K562 (cell line): ENCODE data around the gene MTERF4. TPM values are rescaled to one million over a fixed set of nuclear protein-coding genes. Genes with fewer than 3 reads are reported as not detected.

Experiments
- ADNP ChIP-seq: fragments of 200-800 bp; sonication (Bioruptor generic); IDR thresholded peaks from 2 replicates; pipeline ENCODE4 v1.6.1; 2016; ENCODE audit warnings: missing genetic modification characterization, missing compliant biosample characterization
- CHD4 ChIP-seq: fragments of 200-600 bp; sonication (generic); IDR thresholded peaks from 3 replicates; pipeline ENCODE4 v1.6.1; 2012; ENCODE audit warnings: low read depth, mild to moderate bottlenecking, mixed read lengths, low read length, inconsistent platforms; ENCODE audit not compliant: insufficient read depth, insufficient replicate concordance, poor library complexity, severe bottlenecking
- EHMT2 ChIP-seq: fragments of 450-650 bp; IDR thresholded peaks from 2 replicates; pipeline ENCODE4 v1.6.1; 2018; ENCODE audit warnings: antibody characterized with exemption
- FOXJ3 ChIP-seq: sonication (generic); formaldehyde crosslinking; IDR thresholded peaks from 2 replicates; pipeline ENCODE4 v1.4.0; 2020; ENCODE audit warnings: mild to moderate bottlenecking, missing genetic modification reagents
- GATAD2A ChIP-seq: fragments of 450-650 bp; IDR thresholded peaks from 2 replicates; pipeline ENCODE4 v1.6.1; 2017
- GTF3C2 ChIP-seq: IDR thresholded peaks from 3 replicates; pipeline ENCODE4 v1.6.1; 2011; ENCODE audit warnings: borderline replicate concordance, mild to moderate bottlenecking, moderate library complexity; ENCODE audit not compliant: insufficient read length; ENCODE audit errors: extremely low read depth
- KDM2B ChIP-seq: fragments of 250-450 bp; sonication (Bioruptor Pico); IDR thresholded peaks from 2 replicates; pipeline ENCODE4 v1.8.0; 2021; ENCODE audit warnings: mild to moderate bottlenecking, moderate library complexity
- MAZ ChIP-seq, 2 experiments: fragments of 450-650 bp in 1 of 2; sonication (generic) in 1 of 2; formaldehyde crosslinking; IDR thresholded peaks in 1 of 2; conservative IDR thresholded peaks in 1 of 2; 2 replicates each; pipeline versions ENCODE4 v1.4.0 to v1.5.0; 2020; ENCODE audit warnings: mild to moderate bottlenecking in 1 of 2, missing genetic modification reagents in 1 of 2
- MED1 ChIP-seq: sonication (generic); formaldehyde crosslinking; IDR thresholded peaks from 2 replicates; pipeline ENCODE4 v1.8.1; 2023; ENCODE audit warnings: missing genetic modification reagents, borderline replicate concordance
- MIER1 ChIP-seq: fragments of 450-650 bp; IDR thresholded peaks from 2 replicates; pipeline ENCODE4 v1.6.1; 2016; ENCODE audit warnings: antibody characterized with exemption, mild to moderate bottlenecking, low read depth
- NR1H2 ChIP-seq: sonication (generic); formaldehyde crosslinking; IDR thresholded peaks from 2 replicates; pipeline ENCODE4 v1.4.0; 2020; ENCODE audit warnings: mild to moderate bottlenecking, missing genetic modification reagents
- POLR2AphosphoS5 ChIP-seq: IDR thresholded peaks from 2 replicates; pipeline ENCODE4 v1.6.1; 2011; ENCODE audit warnings: mild to moderate bottlenecking, low read depth, low read length, moderate library complexity; ENCODE audit not compliant: control insufficient read depth, insufficient read depth
- PRMT5 ChIP-seq: sonication (generic); formaldehyde crosslinking; IDR thresholded peaks from 2 replicates; pipeline ENCODE4 v1.5.0; 2020; ENCODE audit warnings: missing genetic modification reagents
- SIRT6 ChIP-seq: IDR thresholded peaks from one replicate; pipeline ENCODE4 v1.6.1; 2012; ENCODE audit warnings: low read depth, mild to moderate bottlenecking, control low read depth, inconsistent platforms, low read length, moderate library complexity
- SRF ChIP-seq, 2 experiments: fragments of 250-450, 450-650 bp in 1 of 2; sonication (Bioruptor Pico) in 1 of 2; sonication (generic) in 1 of 2; formaldehyde crosslinking; IDR thresholded peaks; 2 replicates each; pipeline versions ENCODE4 v1.5.0 to v1.5.1; 2020 to 2022; ENCODE audit warnings: mild to moderate bottlenecking in 1 of 2, missing genetic modification reagents in 1 of 2
- ZNF280A ChIP-seq: fragments of 450-650 bp; IDR thresholded peaks from 2 replicates; pipeline ENCODE4 v1.6.1; 2018; ENCODE audit warnings: mild to moderate bottlenecking, low read depth; ENCODE audit not compliant: partially characterized antibody
- ZNF589 ChIP-seq: fragments of 200-800 bp; sonication (Bioruptor generic); IDR thresholded peaks from 2 replicates; pipeline ENCODE4 v1.6.1; 2016; ENCODE audit warnings: low read depth, missing genetic modification characterization, missing compliant biosample characterization
- polyA plus RNA-seq, 8 experiments: library from polyadenylated mRNA; depleted of rRNA in 4 of 8; stranded (reverse) in 5 of 8; unstranded in 3 of 8; fragments of >200 nt; fragmentation: Nextera tagmentation in 2 of 8; fragmentation: Illumina TruSeq in 1 of 8; extraction: Ambion mirVana in 2 of 8; extraction: Trizol in 1 of 8; gene quantifications; 2 replicates each; pipeline versions ENCODE4 v1.2.1 to v1.2.3, GENCODE V29; 2011 to 2014; ENCODE audit warnings: inconsistent platforms in 1 of 8, missing spikeins in 1 of 8
- total RNA-seq, 7 experiments: library from RNA; depleted of rRNA in 6 of 7; stranded (reverse); fragments of >200 nt in 6 of 7; fragmentation: Illumina TruSeq in 2 of 7; extraction: Trizol in 2 of 7; gene quantifications; 2 replicates each; pipeline versions ENCODE4 v1.2.1 to v1.2.3, GENCODE V29; 2011 to 2021; ENCODE audit warnings: low replicate concordance in 1 of 7
- TF ChIP-seq, protein P1 (sequence below): sonication (generic); formaldehyde crosslinking; IDR thresholded peaks from 2 replicates; pipeline ENCODE4 v1.8.0; 2022; ENCODE audit warnings: mild to moderate bottlenecking, missing genetic modification reagents
- TF ChIP-seq, protein P2 (sequence below): sonication (generic); formaldehyde crosslinking; IDR thresholded peaks from 2 replicates; pipeline ENCODE4 v1.8.0; 2022; ENCODE audit warnings: mild to moderate bottlenecking, low read depth, missing genetic modification reagents
- TF ChIP-seq, protein P3 (sequence below): fragments of 250-450 bp; sonication (Bioruptor Pico); IDR thresholded peaks from 2 replicates; pipeline ENCODE4 v1.8.0; 2021; ENCODE audit warnings: moderate library complexity, mild to moderate bottlenecking, inconsistent platforms

The MTERF4 gene
- total and polyA plus RNA-seq, 9 of the 15 experiments (the other 6 are each of a cell fraction or from before 2014, with no cell fraction given), result 15.3 to 29.6 (median 21.2) TPM

GRCh38 chr2:241049739-241050623 lies 52.1 kb downstream of the MTERF4 start (continued):
- TF ChIP-seq, protein P1, sequence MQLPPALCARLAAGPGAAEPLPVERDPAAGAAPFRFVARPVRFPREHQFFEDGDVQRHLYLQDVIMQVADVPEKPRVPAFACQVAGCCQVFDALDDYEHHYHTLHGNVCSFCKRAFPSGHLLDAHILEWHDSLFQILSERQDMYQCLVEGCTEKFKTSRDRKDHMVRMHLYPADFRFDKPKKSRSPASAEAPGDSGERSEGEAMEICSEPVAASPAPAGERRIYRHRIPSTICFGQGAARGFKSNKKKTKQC (CRISPR knock-in tag), result peak; percentile 92; the same call in 1 of the 2 replicates
- TF ChIP-seq GTF3C2 (no peak), EHMT2 (peak; percentile 95), SIRT6 (no peak), NR1H2 (CRISPR knock-in tag) (no peak), POLR2AphosphoS5 (no peak), ZNF280A (no peak), GATAD2A (no peak), MIER1 (peak; percentile 93), ZNF589 (no peak), ADNP (tag) (no peak), FOXJ3 (no peak), SRF (CRISPR knock-in tag; IDR thresholded peaks at IDR 0.05) (peak in 1 of 2 experiments; percentile 27; a peak in 1 of 4 replicates), MAZ (CRISPR knock-in tag; conservative IDR thresholded peaks at IDR 0.05 in 1 of 2, IDR thresholded peaks at IDR 0.05 in 1 of 2) (0 out of 4 replicates have a peak, but pooled peaks of 1 of the 2 experiments have one; percentile 30), PRMT5 (CRISPR knock-in tag) (0 out of 2 replicates have a peak, but pooled peaks have one; percentile 52), CHD4 (no peak), MED1 (CRISPR knock-in tag) (no peak), KDM2B (CRISPR knock-in tag) (no peak)
- TF ChIP-seq, protein P2, sequence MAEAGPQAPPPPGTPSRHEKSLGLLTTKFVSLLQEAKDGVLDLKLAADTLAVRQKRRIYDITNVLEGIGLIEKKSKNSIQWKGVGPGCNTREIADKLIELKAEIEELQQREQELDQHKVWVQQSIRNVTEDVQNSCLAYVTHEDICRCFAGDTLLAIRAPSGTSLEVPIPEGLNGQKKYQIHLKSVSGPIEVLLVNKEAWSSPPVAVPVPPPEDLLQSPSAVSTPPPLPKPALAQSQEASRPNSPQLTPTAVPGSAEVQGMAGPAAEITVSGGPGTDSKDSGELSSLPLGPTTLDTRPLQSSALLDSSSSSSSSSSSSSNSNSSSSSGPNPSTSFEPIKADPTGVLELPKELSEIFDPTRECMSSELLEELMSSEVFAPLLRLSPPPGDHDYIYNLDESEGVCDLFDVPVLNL (CRISPR knock-in tag), result 0 out of 2 replicates have a peak, but pooled peaks have one; percentile 46
- TF ChIP-seq, protein P3, sequence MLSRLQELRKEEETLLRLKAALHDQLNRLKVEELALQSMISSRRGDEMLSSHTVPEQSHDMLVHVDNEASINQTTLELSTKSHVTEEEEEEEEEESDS, result no peak
